ENCODE results near the gene PCDHGA6. TPM values are rescaled to one million over a fixed set of nuclear protein-coding genes. Genes with fewer than 3 reads are reported as not detected.
"Not testable (repeated sequence)": the region's sequence is repeated elsewhere in the genome, so short reads cannot be mapped to it uniquely, and the experiment has no call there.

PCDHGA6 gene
- total RNA-seq, 1 experiment from 2014 or later = 0.98 TPM

DNA sequence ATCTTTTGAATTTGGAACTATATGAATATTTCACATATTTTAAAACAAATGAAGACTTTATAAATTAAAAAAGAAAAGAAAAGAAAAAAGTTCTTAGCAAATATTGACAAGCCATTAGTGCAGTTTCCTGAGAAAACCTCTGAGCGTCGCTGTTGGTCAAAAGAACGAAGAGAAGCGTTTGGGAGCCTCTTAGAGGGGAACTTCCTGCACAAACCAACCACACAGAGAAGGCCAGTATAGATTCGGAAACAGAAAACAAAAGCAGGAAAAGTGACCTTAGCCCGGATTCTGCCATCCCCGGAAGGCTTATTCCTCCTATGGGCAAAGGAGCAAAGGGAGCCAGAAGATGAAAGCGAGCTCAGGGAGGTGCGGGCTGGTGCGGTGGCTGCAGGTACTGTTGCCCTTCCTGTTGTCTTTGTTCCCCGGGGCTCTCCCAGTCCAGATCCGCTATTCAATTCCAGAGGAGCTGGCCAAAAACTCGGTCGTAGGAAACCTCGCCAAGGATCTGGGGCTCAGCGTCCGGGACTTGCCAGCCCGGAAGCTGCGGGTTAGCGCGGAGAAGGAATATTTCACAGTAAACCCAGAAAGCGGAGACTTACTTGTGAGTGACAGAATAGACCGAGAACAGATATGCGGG, 13.8 kb upstream of the PCDHGA6 start, which contains the start of gene PCDHGB2:
Gene PCDHGB2 (plus strand): TSS at position 205 of the 637 bp plus-strand sequence. CDS start 142 bp downstream, at position 347.
- peak; percentile 73 for DNase-seq (ENCODE audit: low read depth)

DNA sequence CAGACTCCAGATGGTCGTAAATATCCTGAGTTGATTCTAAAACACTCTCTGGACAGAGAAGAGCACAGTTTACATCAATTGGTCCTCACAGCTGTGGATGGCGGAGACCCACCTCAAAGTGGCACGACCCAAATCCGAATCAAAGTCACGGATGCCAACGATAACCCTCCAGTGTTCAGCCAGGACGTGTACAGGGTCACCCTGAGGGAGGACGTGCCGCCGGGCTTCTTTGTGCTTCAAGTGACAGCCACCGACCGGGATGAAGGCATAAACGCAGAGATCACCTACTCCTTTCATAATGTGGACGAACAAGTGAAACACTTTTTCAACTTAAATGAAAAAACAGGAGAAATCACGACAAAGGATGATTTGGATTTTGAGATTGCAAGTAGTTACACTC, 13.0 kb upstream of the PCDHGA6 start:
- DNase-seq (ENCODE audit: low read depth) = no peak

DNA sequence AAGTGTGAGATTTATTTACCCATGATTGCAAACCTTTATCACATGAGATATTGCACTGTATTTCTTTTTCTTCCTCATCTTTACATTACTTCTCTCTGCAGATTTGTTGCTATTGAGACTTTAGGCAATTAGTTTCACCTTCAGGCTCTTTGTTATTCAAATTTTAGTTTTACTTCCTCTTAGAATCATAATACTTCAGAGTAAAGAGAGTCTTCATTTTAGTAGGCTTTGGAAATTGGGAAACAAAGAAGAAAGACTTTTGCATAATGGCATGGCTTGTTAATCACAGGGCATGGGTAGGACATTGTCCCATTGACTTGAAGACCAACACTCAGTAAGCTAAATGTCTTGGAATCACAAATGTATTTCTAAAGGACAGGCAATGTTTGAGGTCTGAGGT, 11.0 kb upstream of the PCDHGA6 start:
- no peak for DNase-seq (ENCODE audit: low read depth)

GRCh38 chr5:141363952-141364660, 9.6 kb upstream of the PCDHGA6 start, which contains the start of gene PCDHGA5:
Gene PCDHGA5, plus strand, starts transcription at chr5:141364162. Its CDS starts 169 bp downstream, at chr5:141364331.
- no peak for DNase-seq (ENCODE audit: low read depth)

GRCh38 chr5:141366016-141366896, 7.4 kb upstream of the PCDHGA6 start:
- no peak for DNase-seq (ENCODE audit: low read depth)

- no peak for DNase-seq (ENCODE audit: low read depth)
Measured at GRCh38 chr5:141369994-141370848, 3.5 kb upstream of the PCDHGA6 start, which contains the start of gene PCDHGB3. Gene PCDHGB3, plus strand, starts transcription at chr5:141370242. Its CDS starts 153 bp downstream, at chr5:141370395.

DNA sequence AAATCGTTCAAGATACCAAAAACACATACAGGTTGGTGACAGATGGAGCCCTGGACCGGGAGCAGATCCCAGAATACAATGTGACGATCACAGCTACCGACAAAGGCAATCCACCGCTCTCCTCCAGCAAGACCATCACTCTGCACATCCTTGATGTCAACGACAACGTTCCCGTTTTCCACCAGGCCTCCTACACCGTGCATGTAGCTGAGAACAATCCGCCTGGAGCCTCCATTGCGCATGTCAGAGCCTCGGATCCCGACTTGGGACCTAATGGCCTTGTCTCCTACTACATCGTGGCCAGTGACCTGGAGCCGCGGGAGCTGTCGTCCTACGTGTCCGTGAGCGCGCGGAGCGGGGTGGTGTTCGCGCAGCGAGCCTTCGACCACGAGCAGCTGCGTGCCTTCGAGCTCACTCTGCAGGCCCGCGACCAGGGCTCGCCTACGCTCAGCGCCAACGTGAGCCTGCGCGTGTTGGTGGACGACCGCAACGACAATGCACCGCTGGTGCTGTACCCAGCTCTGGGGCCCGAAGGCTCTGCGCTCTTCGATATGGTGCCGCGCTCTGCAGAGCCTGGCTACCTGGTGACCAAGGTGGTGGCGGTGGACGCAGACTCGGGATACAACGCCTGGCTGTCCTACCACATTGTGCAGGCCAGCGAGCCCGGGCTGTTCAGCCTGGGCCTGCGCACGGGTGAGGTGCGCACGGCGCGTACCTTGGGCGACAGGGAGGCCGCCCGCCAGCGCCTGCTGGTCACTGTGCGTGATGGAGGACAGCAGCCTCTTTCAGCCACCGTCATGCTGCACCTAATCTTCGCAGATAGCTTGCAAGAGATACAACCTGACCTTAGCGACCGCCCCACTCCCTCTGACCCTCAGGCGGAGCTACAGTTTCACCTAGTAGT, 1.9 kb upstream of the PCDHGA6 start:
- no peak for DNase-seq (ENCODE audit: low read depth)

- DNase-seq (ENCODE audit: low read depth) = no peak
Measured at GRCh38 chr5:141374627-141375026, 936 bp downstream of the PCDHGA6 start.

- not testable (repeated sequence) for DNase-seq (ENCODE audit: low read depth)
Measured at GRCh38 chr5:141375444-141376155, 1.9 kb downstream of the PCDHGA6 start.

- DNase-seq (ENCODE audit: low read depth) = no peak
Measured at GRCh38 chr5:141382469-141383294, 9.0 kb downstream of the PCDHGA6 start, which contains the start of gene PCDHGA7. Gene PCDHGA7, plus strand, starts transcription at chr5:141382742. Its CDS starts 158 bp downstream, at chr5:141382900.

- DNase-seq (ENCODE audit: low read depth) = no peak
Measured at GRCh38 chr5:141383345-141383744, 9.7 kb downstream of the PCDHGA6 start.

DNA sequence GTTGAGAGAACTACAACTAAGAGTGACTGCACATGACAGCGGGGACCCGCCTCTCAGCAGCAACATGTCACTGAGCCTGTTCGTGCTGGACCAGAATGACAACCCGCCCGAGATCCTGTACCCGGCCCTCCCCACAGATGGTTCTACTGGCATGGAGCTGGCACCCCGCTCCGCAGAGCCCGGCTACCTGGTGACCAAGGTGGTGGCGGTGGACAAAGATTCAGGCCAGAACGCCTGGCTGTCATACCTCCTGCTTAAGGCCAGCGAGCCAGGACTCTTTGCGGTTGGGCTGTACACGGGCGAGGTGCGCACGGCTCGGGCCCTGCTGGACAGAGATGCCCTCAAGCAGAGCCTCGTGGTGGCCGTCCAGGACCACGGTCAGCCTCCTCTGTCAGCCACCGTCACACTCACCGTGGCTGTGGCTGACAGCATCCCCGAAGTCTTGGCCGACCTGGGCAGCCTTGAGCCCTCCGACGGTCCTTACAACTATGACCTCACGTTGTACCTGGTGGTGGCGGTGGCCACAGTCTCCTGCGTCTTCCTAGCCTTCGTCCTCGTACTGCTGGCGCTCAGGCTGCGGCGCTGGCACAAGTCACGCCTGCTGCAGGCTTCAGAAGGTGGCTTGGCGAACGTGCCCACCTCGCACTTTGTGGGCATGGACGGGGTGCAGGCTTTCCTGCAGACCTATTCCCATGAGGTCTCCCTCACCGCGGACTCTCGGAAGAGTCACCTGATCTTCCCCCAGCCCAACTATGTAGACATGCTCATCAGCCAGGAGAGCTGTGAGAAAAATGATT, 11.0 kb downstream of the PCDHGA6 start:
- no peak for DNase-seq (ENCODE audit: low read depth)

- not testable (repeated sequence) for DNase-seq (ENCODE audit: low read depth)
Measured at GRCh38 chr5:141387557-141388311, 14.0 kb downstream of the PCDHGA6 start, which contains the start of gene PCDHGB4. Gene PCDHGB4, plus strand, starts transcription at chr5:141387698. Its CDS starts 187 bp downstream, at chr5:141387885.

- DNase-seq (ENCODE audit: low read depth) = no peak
Measured at GRCh38 chr5:141388661-141389060, 15.0 kb downstream of the PCDHGA6 start.

- no peak for DNase-seq (ENCODE audit: low read depth)
Measured at GRCh38 chr5:141389153-141390042, 15.7 kb downstream of the PCDHGA6 start.

Data from LHCN-M2 (cell line).